HEK293 (cell line): ENCODE results near the gene TPRG1.

Experiments used
- CTCF ChIA-PET: fragments of 350-600 bp; formaldehyde crosslinking; extraction: SDS; loops from one replicate; lab custom pipeline; 2021; ENCODE audit warnings: antibody characterized with exemption; lab: Yijun Ruan, JAX
- POLR2A ChIA-PET: fragments of 300-600 bp; formaldehyde crosslinking; extraction: SDS; loops from one replicate; lab custom pipeline; 2020; ENCODE audit warnings: antibody characterized with exemption, inconsistent platforms; lab: Yijun Ruan, JAX
- H3K27ac ChIP-seq: fragments of 200-500 bp; sonication (Bioruptor generic); 2 replicates; pipeline ENCODE4 v1.5.1; 2014; ENCODE audit warnings: low read depth, low read length, control low read depth, inconsistent platforms; ENCODE audit errors: extremely low read depth
- H3K36me3 ChIP-seq, 2 experiments: fragments of 200-500 bp in 1 of 2; sonication (Bioruptor generic) in 1 of 2; 1 replicate in 1 of 2; 2 replicates in 1 of 2; pipeline ENCODE4 v1.5.1; 2014 to 2017; ENCODE audit warnings: inconsistent platforms in 2 of 2, low read length in 2 of 2; ENCODE audit not compliant: control insufficient read depth in 2 of 2, insufficient read depth in 1 of 2
- H3K4me1 ChIP-seq: fragments of 200-500 bp; sonication (Bioruptor generic); 2 replicates; pipeline ENCODE4 v1.5.1; 2014; ENCODE audit warnings: mild to moderate bottlenecking, low read length, inconsistent platforms; ENCODE audit not compliant: control insufficient read depth, insufficient read depth
- H3K4me3 ChIP-seq: 2 replicates; pipeline ENCODE4 v1.5.1; 2011; ENCODE audit warnings: low read depth, mild to moderate bottlenecking, control low read depth, low read length, moderate library complexity
- H3K9me3 ChIP-seq: fragments of 200-500 bp; sonication (Bioruptor generic); 2 replicates; pipeline ENCODE4 v1.5.1; 2014; ENCODE audit warnings: low read depth, low read length, inconsistent platforms; ENCODE audit not compliant: control insufficient read depth, insufficient read depth
- ATF2 ChIP-seq: fragments of 450-650 bp; formaldehyde crosslinking; IDR thresholded peaks from 2 replicates; pipeline ENCODE4 v1.5.1; 2016; ENCODE audit warnings: missing biosample characterization, missing genetic modification characterization, low read depth
- CTCF ChIP-seq: fragments of 450-650 bp; formaldehyde crosslinking; IDR thresholded peaks from 2 replicates; pipeline ENCODE4 v1.5.1; 2016; ENCODE audit warnings: missing biosample characterization, missing genetic modification characterization
- ELK4 ChIP-seq: IDR thresholded peaks from 2 replicates; pipeline ENCODE4 v1.6.1; 2011; ENCODE audit warnings: mild to moderate bottlenecking, low read depth, low read length, borderline replicate concordance
- FEZF1 ChIP-seq: fragments of 450-650 bp; formaldehyde crosslinking; IDR thresholded peaks from 2 replicates; pipeline ENCODE4 v1.5.1; 2016; ENCODE audit warnings: missing biosample characterization, missing genetic modification characterization
- KLF16 ChIP-seq: fragments of 450-650 bp; formaldehyde crosslinking; IDR thresholded peaks from 2 replicates; pipeline ENCODE4 v1.5.1; 2017; ENCODE audit warnings: missing biosample characterization, missing genetic modification characterization
- PBX3 ChIP-seq: sonication (generic); formaldehyde crosslinking; IDR thresholded peaks from 2 replicates; pipeline ENCODE4 v1.8.1; 2022; ENCODE audit warnings: mild to moderate bottlenecking, moderate library complexity, missing genetic modification reagents
- YY2 ChIP-seq: fragments of 450-650 bp; formaldehyde crosslinking; IDR thresholded peaks from 2 replicates; pipeline ENCODE4 v1.5.1; 2016; ENCODE audit warnings: missing biosample characterization, missing genetic modification characterization
- ZBTB11 ChIP-seq: fragments of 450-650 bp; formaldehyde crosslinking; conservative IDR thresholded peaks from 2 replicates; pipeline ENCODE4 v1.5.1; 2016; ENCODE audit warnings: low read depth, missing biosample characterization, missing genetic modification characterization
- ZBTB6 ChIP-seq: fragments of 450-650 bp; formaldehyde crosslinking; IDR thresholded peaks from 2 replicates; pipeline ENCODE4 v1.5.1; 2017; ENCODE audit warnings: missing biosample characterization, missing genetic modification characterization
- ZNF114 ChIP-seq: fragments of 450-650 bp; formaldehyde crosslinking; IDR thresholded peaks from 2 replicates; pipeline ENCODE4 v1.5.0; 2017; ENCODE audit warnings: missing biosample characterization, missing genetic modification characterization
- ZNF211 ChIP-seq: fragments of 450-650 bp; formaldehyde crosslinking; IDR thresholded peaks from 2 replicates; pipeline ENCODE4 v1.5.1; 2016; ENCODE audit warnings: low read depth, missing biosample characterization, missing genetic modification characterization
- ZNF223 ChIP-seq: fragments of 450-650 bp; formaldehyde crosslinking; IDR thresholded peaks from 2 replicates; pipeline ENCODE4 v1.5.1; 2016; ENCODE audit warnings: missing biosample characterization, missing genetic modification characterization
- ZNF292 ChIP-seq: fragments of 450-650 bp; formaldehyde crosslinking; IDR thresholded peaks from 2 replicates; pipeline ENCODE4 v1.5.1; 2016; ENCODE audit warnings: low read depth, missing biosample characterization, missing genetic modification characterization, borderline replicate concordance
- ZNF423 ChIP-seq: fragments of 450-650 bp; formaldehyde crosslinking; IDR thresholded peaks from 2 replicates; pipeline ENCODE4 v1.5.1; 2016; ENCODE audit warnings: missing biosample characterization, missing genetic modification characterization
- ZNF530 ChIP-seq: fragments of 450-650 bp; formaldehyde crosslinking; IDR thresholded peaks from 2 replicates; pipeline ENCODE4 v1.5.1; 2016; ENCODE audit warnings: low read depth, missing biosample characterization, missing genetic modification characterization
- ZNF624 ChIP-seq: fragments of 450-650 bp; formaldehyde crosslinking; IDR thresholded peaks from 2 replicates; pipeline ENCODE4 v1.5.1; 2017; ENCODE audit warnings: missing biosample characterization, missing genetic modification characterization
- ZNF626 ChIP-seq: fragments of 450-650 bp; sonication (Bioruptor Pico); formaldehyde crosslinking; IDR thresholded peaks from 2 replicates; pipeline ENCODE4 v1.5.1; 2018; ENCODE audit warnings: missing biosample characterization, missing genetic modification characterization, inconsistent platforms
- ZNF629 ChIP-seq: fragments of 450-650 bp; formaldehyde crosslinking; IDR thresholded peaks from 2 replicates; pipeline ENCODE4 v1.5.1; 2017; ENCODE audit warnings: missing biosample characterization, missing genetic modification characterization
- ZNF692 ChIP-seq: fragments of 450-650 bp; formaldehyde crosslinking; IDR thresholded peaks from 2 replicates; pipeline ENCODE4 v1.5.1; 2016; ENCODE audit warnings: missing biosample characterization, missing genetic modification characterization
- ZSCAN5A ChIP-seq: fragments of 450-650 bp; formaldehyde crosslinking; IDR thresholded peaks from 2 replicates; pipeline ENCODE4 v1.5.1; 2016; ENCODE audit warnings: missing biosample characterization, missing genetic modification characterization

The TPRG1 gene

GRCh38 chr3:189360291-189360690 lies 188.5 kb downstream of the TPRG1 start (continued):
- TF ChIP-seq PBX3 (no peak), ZNF223 (tag by site-specific recombination) (no peak), YY2 (tag by site-specific recombination) (no peak)

GRCh38 chr3:189361103-189361835 lies 189.5 kb downstream of the TPRG1 start:
- no peaks in the 10 kb centered on the region for H3K4me1 ChIP-seq
- no peaks in the 10 kb centered on the region for H3K9me3 ChIP-seq
- no peak overlapping the region for H3K27ac ChIP-seq
- CTCF ChIA-PET = interaction anchor here (1.0 kb wide), 1 partner anchor 88 kb away, joined by 4 read pairs; no protein-coding TSS in a partner anchor
- no peak overlapping the region for H3K4me3 ChIP-seq
- no peaks in the 10 kb centered on the region for H3K36me3 ChIP-seq
- TF ChIP-seq ZNF530 (tag by site-specific recombination) = no peak
- TF ChIP-seq KLF16 (tag by site-specific recombination) = no peak
- TF ChIP-seq FEZF1 (tag by site-specific recombination) = no peak
- TF ChIP-seq ATF2 (tag by site-specific recombination) = no peak
- no peak for TF ChIP-seq ZNF292 (tag by site-specific recombination)
- no peak for TF ChIP-seq ZNF211 (tag by site-specific recombination)
- TF ChIP-seq CTCF (tag by site-specific recombination) = no peak
- no peak for TF ChIP-seq ZBTB11 (tag by site-specific recombination)
- no peak for TF ChIP-seq ZSCAN5A
- no peak for TF ChIP-seq ZBTB6
- no peak for TF ChIP-seq ELK4
- TF ChIP-seq ZNF114 (tag by site-specific recombination) = no peak
- TF ChIP-seq ZNF629 (tag by site-specific recombination) = no peak
- no peak for TF ChIP-seq ZNF692
- no peak for TF ChIP-seq ZNF423 (tag by site-specific recombination)
- no peak for TF ChIP-seq ZNF626 (tag by site-specific recombination)
- no peak for TF ChIP-seq ZNF624
- TF ChIP-seq, all 188 proteins: peak for 0
- POLR2A ChIA-PET = no interaction called here
